GM12892 (cell line): Measurements from ENCODE around the gene PSORS1C2.

Source experiments
- POLR2AphosphoS5 ChIP-seq: IDR thresholded peaks from 2 replicates; pipeline ENCODE4 v1.6.1; 2011; ENCODE audit warnings: low read depth, low read length, control low read depth
- TAF1 ChIP-seq: IDR thresholded peaks from 2 replicates; pipeline ENCODE4 v1.6.1; 2011; ENCODE audit warnings: low read depth, mild to moderate bottlenecking, control low read depth, low read length, borderline replicate concordance

DNA sequence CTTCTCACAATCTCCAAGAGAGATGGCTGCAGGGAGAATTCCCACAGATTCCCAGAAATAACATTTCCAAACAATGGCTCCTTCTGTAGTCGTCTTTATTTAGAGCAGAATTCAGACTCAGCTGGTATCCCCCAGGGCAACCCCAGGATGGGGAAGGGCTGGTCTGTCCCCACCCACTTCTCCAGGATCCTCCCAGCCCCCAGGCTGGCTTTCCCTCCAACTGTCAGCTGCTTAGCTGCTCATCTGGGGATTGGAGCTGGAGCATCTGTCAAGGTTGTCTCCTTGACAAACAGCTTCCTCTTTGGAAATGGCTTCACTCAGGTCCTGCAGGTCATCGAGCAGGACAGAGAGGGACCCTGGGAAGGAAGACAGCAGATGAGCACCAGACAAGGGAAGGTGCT is 3.5 kb upstream of the PSORS1C2 start:
- TF ChIP-seq TAF1 (no peak), POLR2AphosphoS5 (no peak)
